Amygdala (tissue), 56 donors: ENCODE measurements around the gene NFKBIZ.

ENCODE experiments used
- DNase-seq, 56 donors: peaks; one replicate each; lab custom pipeline; 2025; lab: John Stamatoyannopoulos, UW

The NFKBIZ gene

GRCh38 chr3:101823525-101823924 is 25.8 kb upstream of the NFKBIZ start:
- DNase-seq = no peak

- no peak for DNase-seq
These were observed 24.6 kb upstream of the NFKBIZ start for GRCh38 chr3:101824702-101825101.

- DNase-seq = no peak
These were observed 23.3 kb upstream of the NFKBIZ start for GRCh38 chr3:101825904-101826445.

- DNase-seq = peak in 48 of 56 donors; percentile 8 to 75 (median 31)
These were observed 21.8 kb upstream of the NFKBIZ start for GRCh38 chr3:101827211-101828174.

DNA sequence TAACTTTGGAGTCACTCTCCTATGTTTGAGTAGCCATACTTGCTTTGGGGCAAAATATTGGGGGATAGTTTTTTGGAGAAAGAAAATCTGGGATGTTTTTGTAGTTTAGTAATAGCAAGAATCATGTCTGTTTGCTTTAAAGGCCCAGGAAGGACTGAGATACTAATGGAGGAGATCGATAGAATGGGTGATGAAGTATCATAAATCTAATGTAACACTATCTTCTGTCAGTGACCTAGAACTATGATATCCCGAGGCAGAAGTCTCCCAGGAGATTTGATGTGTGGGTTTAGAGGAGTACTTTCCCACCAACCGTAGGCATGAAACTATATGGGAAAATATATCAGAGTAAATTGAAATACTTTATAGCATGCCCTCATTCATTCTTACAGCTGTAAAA is 21.0 kb upstream of the NFKBIZ start:
- DNase-seq = no peak

GRCh38 chr3:101828691-101829436 is 20.4 kb upstream of the NFKBIZ start:
- DNase-seq = peak in 17 of 56 donors; percentile 1 to 57 (median 12)

GRCh38 chr3:101829437-101829830 is 19.9 kb upstream of the NFKBIZ start:
- no peak for DNase-seq

GRCh38 chr3:101829874-101830273 is 19.4 kb upstream of the NFKBIZ start:
- DNase-seq = no peak

DNA sequence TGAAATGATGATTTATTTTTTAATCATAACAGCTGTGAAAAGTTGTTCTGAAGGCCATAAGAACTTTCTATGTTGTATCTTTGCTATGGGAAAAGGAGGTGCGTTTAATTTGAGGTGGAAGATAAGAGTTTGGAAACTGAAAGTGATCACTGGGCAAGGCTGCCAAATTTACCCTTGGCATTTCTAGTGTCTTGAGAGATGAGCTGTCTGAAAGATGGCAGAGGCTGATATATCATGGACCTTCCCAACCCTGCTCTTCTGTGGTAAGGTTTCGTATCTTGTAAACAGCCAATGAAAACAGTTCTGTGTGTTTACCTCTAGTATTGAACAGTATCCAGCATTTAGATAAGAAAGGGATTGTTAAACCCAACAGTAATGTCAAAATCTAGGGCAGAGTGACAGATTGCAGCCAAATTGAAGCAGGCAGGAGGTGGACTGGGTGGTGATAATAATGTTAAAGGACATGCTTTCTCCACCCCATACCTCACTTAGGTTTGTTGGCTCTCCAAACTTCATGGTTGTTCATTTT is 15.8 kb upstream of the NFKBIZ start:
- no peak for DNase-seq

GRCh38 chr3:101835676-101836075 is 13.6 kb upstream of the NFKBIZ start:
- DNase-seq = no peak

DNA sequence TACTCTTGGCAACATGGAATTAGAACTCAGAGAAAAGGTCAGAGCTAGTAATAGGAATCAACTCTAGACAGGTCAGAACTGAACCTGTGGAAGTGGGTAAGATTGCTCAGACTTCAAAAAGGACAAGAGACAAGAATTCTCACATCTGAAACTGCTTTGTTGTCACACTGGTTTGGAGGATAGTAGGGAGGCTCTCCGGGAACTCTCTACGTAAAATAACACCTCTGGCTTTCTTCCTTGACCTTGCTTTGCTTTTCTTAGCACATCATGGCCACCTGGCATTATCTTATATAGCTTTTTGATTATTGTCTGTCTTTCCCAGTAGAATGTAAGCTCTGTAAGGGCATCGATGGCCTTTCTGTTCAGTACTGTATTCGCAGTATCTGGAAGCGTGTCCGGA is 13.2 kb upstream of the NFKBIZ start:
- no peak for DNase-seq

GRCh38 chr3:101836652-101837598 is 12.4 kb upstream of the NFKBIZ start:
- DNase-seq = no peak

GRCh38 chr3:101838691-101839090 is 10.6 kb upstream of the NFKBIZ start:
- no peak for DNase-seq

DNA sequence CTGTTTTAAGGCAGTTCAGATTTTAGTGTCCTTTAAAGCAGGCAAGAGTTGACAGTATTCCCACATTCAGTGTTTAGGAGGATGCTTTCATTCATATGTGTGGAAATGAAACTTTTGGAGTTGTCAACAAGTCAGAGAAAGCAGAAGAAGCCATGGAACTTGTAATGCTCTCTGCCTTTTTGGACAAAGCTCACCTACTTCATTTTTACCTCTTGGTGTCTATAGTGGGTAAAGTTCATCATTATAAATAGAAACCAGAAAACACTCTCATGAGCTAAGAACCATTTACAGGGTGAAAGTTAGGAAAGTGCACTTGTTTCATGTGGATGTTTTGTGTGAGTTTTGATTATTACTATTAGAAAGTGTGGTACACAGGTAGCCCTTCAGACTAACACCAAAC is 9.2 kb upstream of the NFKBIZ start:
- DNase-seq = no peak

DNA sequence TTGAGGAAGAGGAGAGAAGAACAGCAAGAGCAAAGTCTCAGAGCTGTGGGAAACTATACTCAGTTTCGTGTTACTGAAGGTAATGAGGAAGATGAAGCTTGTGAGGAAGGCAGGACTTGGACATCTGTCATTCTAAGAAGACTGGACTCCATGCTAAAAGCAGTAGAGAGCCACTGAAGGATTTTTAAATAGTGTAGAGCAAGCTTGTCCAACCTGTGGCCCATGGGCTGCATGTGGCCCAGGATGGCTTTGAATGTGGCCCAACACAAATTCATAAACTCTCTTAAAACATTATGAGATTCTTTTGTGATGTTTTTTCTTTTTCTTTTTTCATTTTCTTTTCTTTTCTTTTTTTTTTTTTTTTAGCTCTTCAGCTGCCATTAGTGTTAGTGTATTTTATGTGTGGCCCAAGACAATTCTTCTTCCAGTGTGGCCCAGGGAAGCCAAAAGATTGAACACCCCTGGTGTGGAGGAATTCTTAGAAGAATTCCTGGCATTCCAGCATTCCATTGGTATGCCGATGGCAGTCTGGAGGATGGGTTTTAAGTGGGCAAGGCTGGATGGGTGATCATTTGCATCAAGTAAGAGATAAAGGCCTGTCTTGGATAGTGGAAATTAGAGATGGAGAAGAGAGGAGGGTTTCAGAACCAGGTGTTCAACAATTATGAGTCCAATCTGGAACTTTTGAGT is 6.9 kb upstream of the NFKBIZ start:
- DNase-seq = no peak

DNA sequence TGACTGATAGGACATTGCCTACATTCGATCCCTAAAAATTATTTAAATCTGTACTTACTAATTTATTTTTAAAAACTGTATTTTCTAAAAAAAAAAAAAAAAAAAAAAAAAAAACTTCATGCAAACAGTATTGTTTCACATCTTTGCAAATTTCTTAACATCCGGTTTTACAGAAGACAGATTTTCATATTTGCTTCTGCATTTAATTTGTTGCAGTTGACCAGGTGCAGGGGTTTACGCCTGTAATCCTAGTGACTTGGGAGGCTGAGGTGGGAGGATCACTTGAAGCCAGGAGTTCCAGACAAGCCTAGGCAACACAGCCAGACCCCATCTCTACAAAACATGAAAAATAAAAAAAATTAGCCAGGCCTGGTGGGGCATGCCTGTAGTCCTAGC is 6.4 kb upstream of the NFKBIZ start:
- no peak for DNase-seq

- no peak for DNase-seq
These were observed 3.9 kb upstream of the NFKBIZ start for GRCh38 chr3:101845425-101845824.

GRCh38 chr3:101846709-101847108 is 2.6 kb upstream of the NFKBIZ start:
- no peak for DNase-seq

DNA sequence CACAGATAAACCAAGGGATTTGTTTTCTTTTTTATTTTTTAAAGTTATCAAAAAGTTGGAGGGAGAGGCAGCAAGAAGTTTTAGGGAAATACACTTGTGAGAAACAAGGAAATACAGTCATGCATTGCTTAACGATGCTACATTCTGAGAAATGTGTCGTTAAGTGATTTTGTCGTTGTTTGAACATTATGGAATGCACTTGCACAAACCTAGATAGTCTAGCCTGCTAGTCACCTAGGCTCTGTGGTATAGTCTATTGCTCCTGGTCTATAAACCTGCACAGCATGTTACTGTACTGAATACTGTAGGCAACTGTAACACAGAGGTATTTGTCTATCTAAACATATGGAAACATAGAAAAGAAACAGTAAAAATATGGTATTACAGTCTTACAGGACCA is 2.0 kb upstream of the NFKBIZ start:
- DNase-seq = no peak
